Small intestine (tissue), 7 donors: Measurements from ENCODE around the gene PCP4L1. TPM values are rescaled to one million over a fixed set of nuclear protein-coding genes. Genes with fewer than 3 reads are reported as not detected.

Source experiments
- DNase-seq, 2 donors: peaks; one replicate each; pipeline versions ENCODE4 v3.0.0 to v3.0.0-alpha.2; 2013
- FAIRE-seq: peaks from 2 replicates; lab custom pipeline; 2012; peaks lifted over from hg19 to GRCh38; lab: Jason Lieb, UNC
- H3K27ac ChIP-seq, 3 donors: one replicate each; pipeline ENCODE4 v1.5.1; 2013; ENCODE audit warnings: low read length in 2 of 3, mild to moderate bottlenecking in 2 of 3, control low read depth in 1 of 3, inconsistent platforms in 1 of 3, low read depth in 1 of 3, moderate library complexity in 1 of 3
- H3K27me3 ChIP-seq, 3 donors: one replicate each; pipeline ENCODE4 v1.6.1; 2013; ENCODE audit warnings: low read length in 3 of 3, inconsistent platforms in 1 of 3; ENCODE audit not compliant: control insufficient read depth in 3 of 3, insufficient read depth in 3 of 3
- H3K36me3 ChIP-seq, 3 donors: one replicate each; pipeline ENCODE4 v1.6.1; 2013; ENCODE audit warnings: low read length in 3 of 3, inconsistent platforms in 1 of 3, low read depth in 1 of 3, mild to moderate bottlenecking in 1 of 3, moderate library complexity in 1 of 3; ENCODE audit not compliant: control insufficient read depth in 3 of 3, insufficient read depth in 2 of 3
- H3K4me1 ChIP-seq, 3 donors: one replicate each; pipeline ENCODE4 v1.6.1; 2013; ENCODE audit warnings: low read length in 2 of 3, inconsistent platforms in 1 of 3, low read depth in 1 of 3, mild to moderate bottlenecking in 1 of 3, moderate library complexity in 1 of 3; ENCODE audit not compliant: control insufficient read depth in 3 of 3, insufficient read depth in 2 of 3
- H3K4me3 ChIP-seq, 3 donors: one replicate each; pipeline ENCODE4 v1.5.1; 2013; ENCODE audit warnings: low read length in 3 of 3, control low read depth in 1 of 3, inconsistent platforms in 1 of 3, low read depth in 1 of 3, mild to moderate bottlenecking in 1 of 3, moderate library complexity in 1 of 3
- H3K9me3 ChIP-seq, 2 donors: one replicate each; pipeline ENCODE4 v1.6.1; 2013; ENCODE audit warnings: low read depth in 1 of 2, low read length in 1 of 2; ENCODE audit not compliant: control insufficient read depth in 2 of 2, insufficient read depth in 1 of 2
- WGBS, 3 donors: extraction: QIAGEN DNeasy Blood & Tissue Kit; methylation state at CpG; one replicate each; pipeline ENCODE4 v1.1.7; 2013; 5-methylcytosine and 5-hydroxymethylcytosine counted together
- polyA plus RNA-seq, 4 donors: library from polyadenylated mRNA; stranded (reverse) in 3 of 4; unstranded in 1 of 4; fragments of 200-250 nt in 3 of 4; fragments of 120-200 nt in 1 of 4; gene quantifications; one replicate each; pipeline versions ENCODE4 v1.2.1 to v1.2.3, GENCODE V29; 2013
- donor health status: healthy with polysubstance abuse.
- donor health status: control.
- donor health status: control.
- donor health status: Bipolar disorder and iron deficiency.
- donor health status: healthy.

PCP4L1 gene
- polyA plus RNA-seq, 4 donors: 2.0 to 2.9 TPM; not detected in 2

DNA sequence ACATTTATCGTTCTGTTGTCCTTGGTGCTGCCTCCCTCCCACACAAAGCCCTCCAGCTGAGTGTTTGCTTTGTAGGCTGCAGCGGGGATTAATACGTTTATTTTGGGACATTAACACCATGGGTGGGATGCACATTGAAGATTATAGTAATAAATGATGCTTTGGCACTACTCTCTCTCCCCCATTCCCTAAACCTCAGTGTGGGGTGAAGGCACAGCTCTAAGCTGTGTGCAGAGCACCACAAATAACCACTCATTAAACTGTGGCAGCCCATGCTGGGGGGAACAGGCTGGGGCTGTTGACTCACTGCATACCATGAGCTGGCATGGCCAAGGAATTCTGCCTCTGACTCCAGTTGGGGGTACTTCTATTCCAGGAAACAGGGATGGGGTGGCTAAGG is 7.7 kb downstream of the PCP4L1 start:
- no peak for DNase-seq
- WGBS, 3 donors: 57 to 79% (median 62%) methylated on average over 3 of the region's 3 CpGs
- H3K4me3 ChIP-seq: no peak overlapping the region

DNA sequence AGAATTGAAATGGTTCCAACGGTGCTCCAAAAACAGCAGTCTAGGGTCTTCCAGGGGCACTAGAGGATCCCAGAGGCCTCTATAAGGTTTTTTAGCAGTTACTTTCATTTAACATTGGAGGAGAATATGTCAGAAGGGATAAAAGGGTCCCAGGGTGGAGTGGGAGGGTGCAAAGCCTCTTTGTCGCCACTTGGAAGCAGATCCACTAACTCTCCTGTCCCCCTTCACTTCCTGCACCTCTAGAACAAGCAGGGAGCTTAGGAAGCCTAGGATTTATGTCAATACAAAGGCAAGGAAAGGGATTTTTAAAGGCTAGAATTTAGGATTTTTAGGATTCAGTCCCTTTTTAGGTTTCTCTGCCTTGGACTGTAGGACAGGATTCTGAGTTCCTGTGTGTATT is 8.3 kb downstream of the PCP4L1 start:
- no peak overlapping the region for H3K27ac ChIP-seq

More for the DNA sequence above, 7.7 kb downstream of the PCP4L1 start:
- Histone ChIP-seq H3K4me1 (peaks cover 0 to 8% (median 0%) of the 10 kb centered on the region in 3 donors), H3K9me3 (no peaks in the 10 kb centered on the region), H3K27ac (no peak overlapping the region), H3K27me3 (no peaks in the 10 kb centered on the region), H3K36me3 (no peaks in the 10 kb centered on the region)
- FAIRE-seq: no peak

DNA sequence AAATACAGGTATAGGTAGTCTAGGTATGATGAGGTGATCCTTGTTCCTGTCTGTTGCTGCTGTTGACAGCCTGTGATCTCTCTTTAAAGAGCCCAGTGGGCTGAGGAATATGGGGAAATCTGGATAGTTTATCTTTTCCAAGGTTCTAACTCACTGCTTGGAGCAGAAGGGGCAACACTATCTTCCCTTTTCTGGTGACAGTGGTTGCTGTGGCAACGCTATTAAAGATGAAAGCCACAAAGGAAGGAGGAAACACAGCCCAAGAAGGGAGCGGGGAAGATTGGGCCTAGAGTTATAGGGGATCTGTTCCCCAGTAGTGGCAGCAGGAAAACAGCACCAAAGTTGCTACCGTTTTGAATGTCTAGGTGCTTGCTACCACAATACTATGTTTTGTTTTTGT is 8.8 kb downstream of the PCP4L1 start:
- DNase-seq: no peak
- FAIRE-seq: no peak
- H3K36me3 ChIP-seq: no peaks in the 10 kb centered on the region
- H3K27ac ChIP-seq: no peak overlapping the region
- H3K27me3 ChIP-seq: no peaks in the 10 kb centered on the region
- no peaks in the 10 kb centered on the region for H3K9me3 ChIP-seq
- 63 to 78% (median 77%) methylated on average over 3 of the region's 3 CpGs for WGBS, 3 donors
- no peak overlapping the region for H3K4me3 ChIP-seq
- H3K4me1 ChIP-seq: no peaks in the 10 kb centered on the region

More for the DNA sequence above, 8.3 kb downstream of the PCP4L1 start:
- Histone ChIP-seq H3K9me3 (no peaks in the 10 kb centered on the region), H3K27me3 (no peaks in the 10 kb centered on the region), H3K4me3 (no peak overlapping the region), H3K36me3 (no peaks in the 10 kb centered on the region), H3K4me1 (peaks cover 0 to 1% (median 0%) of the 10 kb centered on the region in 3 donors)
- DNase-seq: no peak
- WGBS, 3 donors: 61 to 82% (median 80%) methylated on average over 2 of the region's 2 CpGs
- FAIRE-seq: no peak

DNA sequence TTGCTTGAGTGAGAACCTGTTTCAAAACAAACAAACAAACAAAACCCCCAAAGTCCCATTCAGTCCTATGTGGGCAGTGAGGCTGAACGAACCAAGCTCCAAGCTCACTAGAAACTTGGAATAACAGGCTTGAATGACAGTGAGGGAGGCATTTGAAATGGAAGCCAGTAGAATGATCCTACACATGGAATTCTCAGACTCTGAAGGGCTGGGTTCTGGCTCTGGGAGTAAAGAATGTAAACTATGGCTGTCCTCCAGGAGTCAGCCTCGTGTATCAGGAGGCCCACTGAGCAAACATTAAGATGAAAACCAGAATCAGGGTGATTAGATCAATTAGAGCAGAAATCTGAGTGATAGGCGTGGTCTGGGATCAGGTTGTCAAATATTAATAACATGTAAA is 14.9 kb downstream of the PCP4L1 start:
- Histone ChIP-seq H3K36me3 (no peaks in the 10 kb centered on the region), H3K9me3 (no peaks in the 10 kb centered on the region), H3K4me3 (no peak overlapping the region), H3K27me3 (no peaks in the 10 kb centered on the region), H3K4me1 (no peaks in the 10 kb centered on the region), H3K27ac (no peak overlapping the region)
- DNase-seq (no peak), FAIRE-seq (no peak)
- WGBS, 3 donors: 33 to 49% (median 33%) methylated on average over 3 of the region's 3 CpGs

DNA sequence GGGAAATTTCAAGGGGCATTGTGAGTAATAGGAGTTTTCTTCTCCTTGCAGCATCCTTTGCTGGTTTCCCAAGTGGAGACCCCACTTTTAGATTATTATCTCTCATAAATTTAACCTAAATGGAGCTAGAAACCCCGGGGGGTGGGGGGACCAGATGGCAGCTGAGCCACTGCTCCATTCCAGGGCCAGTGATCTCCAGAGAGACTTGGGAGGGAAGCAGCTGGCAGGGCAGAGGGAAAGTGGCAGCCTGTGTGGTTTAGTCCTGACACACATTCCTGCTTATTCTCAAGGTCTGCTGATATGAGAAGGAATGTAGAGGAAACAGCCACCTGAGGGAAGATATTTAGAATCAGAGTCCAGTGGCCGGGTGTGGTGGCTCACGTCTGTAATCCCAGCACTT is 16.3 kb downstream of the PCP4L1 start:
- no peaks in the 10 kb centered on the region for H3K9me3 ChIP-seq
- H3K27me3 ChIP-seq: no peaks in the 10 kb centered on the region
- H3K4me1 ChIP-seq: no peaks in the 10 kb centered on the region
- H3K27ac ChIP-seq: no peak overlapping the region
- 27 to 54% (median 37%) methylated on average over 3 of the region's 3 CpGs for WGBS, 3 donors
- no peak overlapping the region for H3K4me3 ChIP-seq
- FAIRE-seq (no peak), DNase-seq (no peak)
- H3K36me3 ChIP-seq: no peaks in the 10 kb centered on the region

DNA sequence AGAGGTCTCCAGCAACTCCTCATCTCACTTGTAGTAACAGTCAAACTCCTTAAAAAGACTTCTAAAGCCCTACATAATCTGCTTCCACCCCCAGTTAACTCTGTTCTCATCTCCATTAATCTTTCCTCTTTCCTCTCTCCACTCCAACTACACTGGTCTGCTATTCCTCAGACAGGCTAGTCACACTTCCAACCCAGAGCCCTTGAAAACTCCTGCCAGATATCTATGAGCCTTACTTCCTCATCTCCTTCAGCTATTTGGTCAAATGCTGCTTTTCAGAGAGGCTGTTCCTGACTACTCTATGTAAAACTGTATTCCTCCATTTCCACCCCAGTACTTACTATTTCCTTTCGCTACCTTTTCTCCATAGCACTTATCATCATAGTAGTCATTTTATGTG is 24.4 kb downstream of the PCP4L1 start:
- Histone ChIP-seq H3K4me3 (no peak overlapping the region), H3K4me1 (peaks cover 0 to 7% (median 0%) of the 10 kb centered on the region in 3 donors), H3K36me3 (no peaks in the 10 kb centered on the region), H3K9me3 (no peaks in the 10 kb centered on the region), H3K27ac (no peak overlapping the region), H3K27me3 (no peaks in the 10 kb centered on the region)
- no peak for DNase-seq
- no peak for FAIRE-seq
- 91 to 100% (median 96%) methylated on average over 1 of the region's 1 CpG for WGBS, 3 donors

DNA sequence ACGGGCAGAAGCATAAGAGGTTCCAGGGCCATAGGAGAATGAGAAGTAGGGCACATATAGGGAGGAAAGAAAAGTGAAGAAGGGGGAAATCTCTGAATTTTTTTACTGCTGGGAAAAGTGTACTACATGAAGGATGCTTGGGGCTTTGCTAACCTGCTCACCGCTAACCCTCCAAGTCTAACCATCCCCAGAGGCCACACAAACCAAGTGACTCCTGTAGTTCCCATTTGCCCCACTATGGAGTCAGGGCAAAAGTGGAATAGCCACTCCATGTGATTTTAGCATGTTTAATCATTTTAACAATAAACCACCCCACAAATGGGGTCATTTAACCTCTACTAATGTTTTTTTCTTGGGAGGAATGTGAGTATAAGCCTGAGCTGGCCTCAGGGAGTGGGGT is 26.6 kb downstream of the PCP4L1 start:
- 88 to 98% (median 92%) methylated on average over 2 of the region's 2 CpGs for WGBS, 3 donors
- Histone ChIP-seq H3K27ac (no peak overlapping the region), H3K36me3 (no peaks in the 10 kb centered on the region), H3K9me3 (no peaks in the 10 kb centered on the region), H3K27me3 (no peaks in the 10 kb centered on the region), H3K4me1 (peaks cover 0 to 7% (median 0%) of the 10 kb centered on the region in 3 donors), H3K4me3 (no peak overlapping the region)
- FAIRE-seq (no peak), DNase-seq (no peak)

DNA sequence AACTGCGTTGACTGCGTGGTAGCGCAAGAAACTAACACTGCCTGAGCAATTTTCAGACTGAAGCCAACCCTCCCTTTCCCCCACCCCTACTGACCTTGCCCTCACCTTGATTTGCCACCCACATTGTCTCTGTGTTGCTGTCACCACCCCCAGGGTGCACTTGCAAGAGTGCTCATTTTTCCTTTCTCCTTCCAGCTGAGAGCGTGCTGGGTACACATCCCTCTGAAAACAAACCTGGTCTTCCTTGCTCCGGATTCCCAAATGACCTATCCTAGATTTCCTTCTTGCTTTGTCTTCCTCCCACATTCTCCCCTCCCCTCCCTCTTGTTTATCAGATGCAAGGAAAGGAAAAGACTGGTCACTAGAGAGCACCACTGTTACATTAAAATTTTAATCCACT is 27.0 kb downstream of the PCP4L1 start:
- peaks cover 0 to 7% (median 0%) of the 10 kb centered on the region in 3 donors for H3K4me1 ChIP-seq
- H3K27ac ChIP-seq: no peak overlapping the region
- DNase-seq (no peak), FAIRE-seq (no peak)
- 71 to 91% (median 82%) methylated on average over 5 of the region's 5 CpGs for WGBS, 3 donors
- H3K36me3 ChIP-seq: no peaks in the 10 kb centered on the region
- no peaks in the 10 kb centered on the region for H3K9me3 ChIP-seq
- no peak overlapping the region for H3K4me3 ChIP-seq
- no peaks in the 10 kb centered on the region for H3K27me3 ChIP-seq

DNA sequence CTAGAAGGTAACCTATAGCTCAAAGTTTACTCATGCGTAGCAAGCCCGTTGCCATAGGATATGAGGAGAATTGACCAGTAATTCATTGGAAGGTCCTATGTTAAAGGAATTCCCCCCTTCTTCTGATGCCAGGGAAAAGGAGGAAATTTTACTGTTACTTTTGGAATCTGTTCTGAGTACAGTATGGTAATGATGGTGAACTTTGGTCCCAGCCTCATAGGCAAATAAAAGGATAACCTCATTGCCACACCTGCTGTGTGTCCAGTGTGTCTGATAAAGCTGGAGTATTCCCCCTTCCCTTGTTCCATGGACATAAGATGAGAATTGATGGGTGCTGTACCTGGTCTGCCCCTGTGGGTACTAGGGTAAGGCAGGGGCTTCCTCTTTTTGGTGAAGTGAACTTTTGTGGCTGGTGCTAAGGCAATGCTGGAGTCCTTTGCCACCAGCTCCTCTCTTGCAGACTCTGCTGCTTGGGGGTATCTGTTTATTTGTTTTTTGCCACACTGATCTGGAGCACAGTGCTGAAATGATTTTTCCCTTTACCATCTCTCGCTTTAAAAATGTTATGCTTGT is 29.0 kb downstream of the PCP4L1 start:
- no peak overlapping the region for H3K27ac ChIP-seq
- WGBS, 3 donors: 38 to 72% (median 60%) methylated on average over 3 of the region's 3 CpGs
- no peaks in the 10 kb centered on the region for H3K27me3 ChIP-seq
- DNase-seq: peak; percentile 69 to 75
- FAIRE-seq: no peak
- no peak overlapping the region for H3K4me3 ChIP-seq
- peaks cover 0 to 11% (median 0%) of the 10 kb centered on the region in 3 donors for H3K4me1 ChIP-seq
- H3K36me3 ChIP-seq: no peaks in the 10 kb centered on the region
- H3K9me3 ChIP-seq: no peaks in the 10 kb centered on the region
